Measurements from ENCODE around the gene RASSF1. TPM values are rescaled to one million over a fixed set of nuclear protein-coding genes. Genes with fewer than 3 reads are reported as not detected.

Gene RASSF1
- total and polyA plus RNA-seq, 2 donors (not counting 3 experiments of a cell fraction or from before 2014, with no cell fraction given), result 31.9 to 59.7 TPM

GRCh38 chr3:50388016-50388719, 47.5 kb upstream of the RASSF1 start:
- intact Hi-C loops (cut with micrococcal nuclease) (loop anchor here (1.0 kb wide), 1 partner anchor 41 kb away; no protein-coding TSS in a partner anchor), dilution Hi-C loops (cut with MboI; ENCODE audit: extremely low pct_ligation_motif_present, low sequenced_read_pairs) (no loop called here)
- Histone ChIP-seq H3K79me2 (ENCODE audit: control insufficient read depth, insufficient read depth, low read length) (no peaks in the 10 kb centered on the region), H3K9me1 (replicated peaks; ENCODE audit: control insufficient read depth, extremely low read depth, insufficient read depth, low read length) (no peaks in the 10 kb centered on the region), H3K4me3 (replicated peaks in 1 of 3; ENCODE audit: insufficient read depth in 1 of 3, low read depth in 1 of 3, low read length in 3 of 3) (no peak overlapping the region), H3K9ac (replicated peaks; ENCODE audit: extremely low read depth, insufficient read depth, low read length) (no peak overlapping the region), H3K27me3 (ENCODE audit: control insufficient read depth in 2 of 2, insufficient read depth in 2 of 2, low read length in 2 of 2) (no peaks in the 10 kb centered on the region), H3K27ac (ENCODE audit: insufficient read depth, low read depth, low read length) (no peak overlapping the region), H3K36me3 (ENCODE audit: control insufficient read depth in 2 of 2, extremely low read depth in 1 of 2, insufficient read depth in 2 of 2, low read length in 2 of 2) (no peaks in the 10 kb centered on the region), H3K9me3 (replicated peaks; ENCODE audit: control insufficient read depth, insufficient read depth, low read length) (no peaks in the 10 kb centered on the region), H2AFZ (ENCODE audit: low read depth, low read length) (no peak overlapping the region), H3K4me1 (ENCODE audit: control insufficient read depth, extremely low read depth, insufficient read depth, low read length) (no peaks in the 10 kb centered on the region), H4K20me1 (replicated peaks; ENCODE audit: control insufficient read depth, extremely low read depth, insufficient read depth, low read length) (no peaks in the 10 kb centered on the region), H3K4me2 (ENCODE audit: insufficient read depth, low read length) (no peak overlapping the region)
- no peak for DNase-seq (ENCODE audit: low read depth, low spot score)
- FAIRE-seq, result no peak
- CTCF ChIA-PET, result interaction anchor here (1.2 kb wide), 1 partner anchor 18 kb away, joined by 5 read pairs; no protein-coding TSS in a partner anchor
- TF ChIP-seq FOS (IDR thresholded peaks at IDR 0.05; ENCODE audit: borderline replicate concordance, insufficient read depth, low read length) (no peak), GATA2 (IDR thresholded peaks at IDR 0.05; ENCODE audit: insufficient read depth, insufficient read length, low read depth, low read length) (no peak), CTCF (IDR thresholded peaks at IDR 0.05; ENCODE audit: extremely low read depth in 1 of 2, insufficient read depth in 1 of 2, low read depth in 1 of 2, low read length in 2 of 2) (peak; percentile 4 to 34)
- POLR2A ChIA-PET, result no interaction called here
- BruUV-seq (replicated peaks), result no TSS peak

GRCh38 chr3:50385754-50386153, 45.1 kb upstream of the RASSF1 start:
- H2AFZ ChIP-seq (ENCODE audit: low read depth, low read length), result no peak overlapping the region
- H3K36me3 ChIP-seq (ENCODE audit: control insufficient read depth in 2 of 2, extremely low read depth in 1 of 2, insufficient read depth in 2 of 2, low read length in 2 of 2), result no peaks in the 10 kb centered on the region
- FAIRE-seq, result no peak
- POLR2A ChIA-PET, result no interaction called here
- DNase-seq (ENCODE audit: low read depth, low spot score), result no peak
- no peak overlapping the region for H3K4me2 ChIP-seq (ENCODE audit: insufficient read depth, low read length)
- no peak overlapping the region for H3K27ac ChIP-seq (ENCODE audit: insufficient read depth, low read depth, low read length)
- dilution Hi-C loops (cut with MboI; ENCODE audit: extremely low pct_ligation_motif_present, low sequenced_read_pairs) (no loop called here), intact Hi-C loops (cut with micrococcal nuclease) (no loop called here)
- H3K27me3 ChIP-seq (ENCODE audit: control insufficient read depth in 2 of 2, insufficient read depth in 2 of 2, low read length in 2 of 2), result no peaks in the 10 kb centered on the region
- no peak overlapping the region for H3K9ac ChIP-seq (replicated peaks; ENCODE audit: extremely low read depth, insufficient read depth, low read length)
- no peaks in the 10 kb centered on the region for H3K9me3 ChIP-seq (replicated peaks; ENCODE audit: control insufficient read depth, insufficient read depth, low read length)
- no peaks in the 10 kb centered on the region for H4K20me1 ChIP-seq (replicated peaks; ENCODE audit: control insufficient read depth, extremely low read depth, insufficient read depth, low read length)
- TF ChIP-seq POLR2AphosphoS5 (IDR thresholded peaks at IDR 0.05; ENCODE audit: insufficient read depth, low read depth, low read length) (no peak), JUN (IDR thresholded peaks at IDR 0.05; ENCODE audit: borderline replicate concordance, insufficient read depth, insufficient read length, low read depth) (no peak)
- H3K79me2 ChIP-seq (ENCODE audit: control insufficient read depth, insufficient read depth, low read length), result no peaks in the 10 kb centered on the region
- BruUV-seq (replicated peaks), result no TSS peak
- no peak overlapping the region for H3K4me3 ChIP-seq (replicated peaks in 1 of 3; ENCODE audit: insufficient read depth in 1 of 3, low read depth in 1 of 3, low read length in 3 of 3)
- CTCF ChIA-PET, result interaction anchor here (0.6 kb wide), 1 partner anchor 38 kb away, joined by 3 read pairs; no protein-coding TSS in a partner anchor
- H3K9me1 ChIP-seq (replicated peaks; ENCODE audit: control insufficient read depth, extremely low read depth, insufficient read depth, low read length), result no peaks in the 10 kb centered on the region
- no peaks in the 10 kb centered on the region for H3K4me1 ChIP-seq (ENCODE audit: control insufficient read depth, extremely low read depth, insufficient read depth, low read length)

All from endothelial cell of umbilical vein (primary cell).